ENCODE results near the gene PDC.

DNA sequence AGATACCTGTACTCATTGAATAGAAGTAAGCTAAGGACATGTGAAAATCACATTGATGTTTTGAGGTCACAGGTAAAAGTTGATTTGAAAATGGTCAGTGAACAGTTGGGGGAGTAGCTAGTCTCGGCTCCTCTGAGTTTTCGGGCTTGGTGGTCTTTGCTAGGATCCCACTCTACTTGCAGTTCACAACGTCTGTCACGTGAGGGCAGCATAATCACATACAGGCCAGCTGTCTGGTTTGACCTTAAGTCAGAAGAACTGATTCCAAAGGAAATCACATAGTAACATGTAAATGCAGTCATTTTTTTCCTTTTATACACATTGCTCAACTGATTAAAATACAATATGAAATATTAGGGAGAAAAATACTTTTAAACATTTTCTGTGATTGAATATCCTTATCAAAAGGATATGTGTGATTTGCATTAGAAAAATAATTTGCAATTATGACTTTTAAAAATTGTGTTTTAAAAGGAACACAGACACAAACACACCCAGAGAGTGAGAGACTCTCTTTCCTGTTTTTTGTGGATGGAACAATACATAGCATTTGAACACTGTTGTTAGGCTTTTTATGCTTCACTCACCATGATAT, 21.8 kb upstream of the PDC start:
- no peak for TF ChIP-seq POLR2AphosphoS5 (IDR thresholded peaks at IDR 0.05; ENCODE audit: low read depth, low read length)
- no peak for TF ChIP-seq TAF1 (IDR thresholded peaks at IDR 0.05; ENCODE audit: borderline replicate concordance, low read depth, low read length)

Measured in GM12892 (cell line).